Endodermal cell (in vitro differentiated cells): ENCODE data around the gene MAB21L2. TPM values are rescaled to one million over a fixed set of nuclear protein-coding genes. Genes with fewer than 3 reads are reported as not detected.
A peak's percentile ranks its signal among the peaks of the same experiment; 100 is the strongest.

ENCODE experiments used
- DNase-seq: peaks from one replicate; pipeline ENCODE4 v3.0.0-alpha.2; 2017
- H3K27ac ChIP-seq: 2 replicates; pipeline ENCODE4 v1.5.1; 2013; ENCODE audit warnings: mild to moderate bottlenecking, low read depth, low read length, moderate library complexity
- H3K27me3 ChIP-seq: 2 replicates; pipeline ENCODE4 v1.6.1; 2013; ENCODE audit warnings: mild to moderate bottlenecking, low read length, moderate library complexity; ENCODE audit not compliant: insufficient read depth, control insufficient read depth, poor library complexity, severe bottlenecking
- H3K36me3 ChIP-seq: 2 replicates; pipeline ENCODE4 v1.7.0; 2013; ENCODE audit warnings: mild to moderate bottlenecking, low read length, moderate library complexity; ENCODE audit not compliant: control insufficient read depth, insufficient read depth
- H3K4me1 ChIP-seq: one replicate; pipeline ENCODE4 v1.7.0; 2013; ENCODE audit warnings: low read length; ENCODE audit not compliant: control insufficient read depth, insufficient read depth
- H3K4me3 ChIP-seq: 2 replicates; pipeline ENCODE4 v1.5.1; 2013; ENCODE audit warnings: mild to moderate bottlenecking, low read length, moderate library complexity
- H3K9ac ChIP-seq: 2 replicates; pipeline ENCODE4 v1.6.1; 2013; ENCODE audit warnings: mild to moderate bottlenecking, low read length, moderate library complexity; ENCODE audit not compliant: poor library complexity, severe bottlenecking; ENCODE audit errors: extremely low read depth
- H3K9me3 ChIP-seq: 2 replicates; pipeline ENCODE4 v1.6.1; 2013; ENCODE audit warnings: mild to moderate bottlenecking, low read length, moderate library complexity; ENCODE audit not compliant: control insufficient read depth
- H3K27ac Mint-ChIP-seq: 2 replicates; pipeline ENCODE4 v1.8.0; 2020; ENCODE audit warnings: mixed read lengths
- H3K27me3 Mint-ChIP-seq: 2 replicates; pipeline ENCODE4 v1.8.0; 2021; ENCODE audit warnings: mild to moderate bottlenecking, mixed read lengths; ENCODE audit not compliant: insufficient read depth
- H3K36me3 Mint-ChIP-seq: 2 replicates; pipeline ENCODE4 v1.8.0; 2020; ENCODE audit warnings: low read depth, mixed read lengths
- H3K4me1 Mint-ChIP-seq: 2 replicates; pipeline ENCODE4 v1.8.0; 2020; ENCODE audit warnings: mixed read lengths
- H3K4me3 Mint-ChIP-seq: 2 replicates; pipeline ENCODE4 v1.8.0; 2020; ENCODE audit warnings: mild to moderate bottlenecking, moderate library complexity, mixed read lengths
- H3K9me3 Mint-ChIP-seq: 2 replicates; pipeline ENCODE4 v1.8.0; 2020; ENCODE audit warnings: mild to moderate bottlenecking, mixed read lengths
- WGBS, 2 experiments: methylation state at CpG; one replicate each; pipeline versions ENCODE4 v1.1.5 to v1.1.7; 2013; ENCODE audit warnings: missing lambda C conversion rate in 2 of 2, mixed read lengths in 1 of 2; ENCODE audit not compliant: insufficient coverage in 1 of 2, insufficient read length in 1 of 2; 5-methylcytosine and 5-hydroxymethylcytosine counted together
- total RNA-seq, 2 donors: library from RNA; stranded (reverse); fragmentation: NEBNext Ultra II Directional in 1 of 2; extraction: Animal tissue kit (Norgen Biotek cat#: 25700) in 1 of 2; gene quantifications; 2 replicates in 1 of 2; 3 replicates in 1 of 2; pipeline ENCODE4 v1.2.1, GENCODE V29; 2021
- TF ChIP-seq, protein P1 (sequence below): fragments of 200-600 bp; sonication (generic); conservative IDR thresholded peaks from 2 replicates; pipeline ENCODE4 v1.5.0; 2021; ENCODE audit warnings: antibody characterized with exemption, mild to moderate bottlenecking

MAB21L2 gene
- total RNA-seq, 2 donors from 2014 or later, result not detected

DNA sequence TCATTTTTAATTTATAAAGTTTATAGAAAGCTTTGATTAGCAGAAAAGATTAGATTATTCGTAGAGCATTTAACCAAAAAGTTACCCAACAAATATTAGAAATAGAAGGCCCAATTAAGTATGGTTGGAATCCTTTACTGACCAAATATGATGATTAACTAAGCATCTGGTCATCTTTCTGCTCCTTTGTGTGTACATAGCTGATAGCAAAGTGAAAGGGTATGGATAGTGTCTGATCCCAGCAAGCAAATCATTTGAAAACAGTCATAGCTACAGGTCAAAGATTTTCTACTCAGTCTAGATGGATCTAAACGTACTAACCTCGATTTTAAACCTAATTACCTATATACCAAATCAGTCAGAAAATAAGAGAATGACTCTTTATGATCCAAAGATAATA lies 7.3 kb upstream of the MAB21L2 start:
- Mint-ChIP-seq H3K36me3 (no peaks in the 10 kb centered on the region), H3K27me3 (peaks cover 16% of the 10 kb centered on the region), H3K4me1 (peaks cover 18% of the 10 kb centered on the region), H3K27ac (no peak overlapping the region), H3K9me3 (no peaks in the 10 kb centered on the region), H3K4me3 (no peak overlapping the region)
- Histone ChIP-seq H3K9ac (no peak overlapping the region), H3K4me3 (no peak overlapping the region), H3K27me3 (peaks cover 18% of the 10 kb centered on the region), H3K9me3 (no peaks in the 10 kb centered on the region), H3K27ac (no peak overlapping the region), H3K36me3 (no peaks in the 10 kb centered on the region), H3K4me1 (no peaks in the 10 kb centered on the region)
- DNase-seq, result no peak
- TF ChIP-seq, protein P1, sequence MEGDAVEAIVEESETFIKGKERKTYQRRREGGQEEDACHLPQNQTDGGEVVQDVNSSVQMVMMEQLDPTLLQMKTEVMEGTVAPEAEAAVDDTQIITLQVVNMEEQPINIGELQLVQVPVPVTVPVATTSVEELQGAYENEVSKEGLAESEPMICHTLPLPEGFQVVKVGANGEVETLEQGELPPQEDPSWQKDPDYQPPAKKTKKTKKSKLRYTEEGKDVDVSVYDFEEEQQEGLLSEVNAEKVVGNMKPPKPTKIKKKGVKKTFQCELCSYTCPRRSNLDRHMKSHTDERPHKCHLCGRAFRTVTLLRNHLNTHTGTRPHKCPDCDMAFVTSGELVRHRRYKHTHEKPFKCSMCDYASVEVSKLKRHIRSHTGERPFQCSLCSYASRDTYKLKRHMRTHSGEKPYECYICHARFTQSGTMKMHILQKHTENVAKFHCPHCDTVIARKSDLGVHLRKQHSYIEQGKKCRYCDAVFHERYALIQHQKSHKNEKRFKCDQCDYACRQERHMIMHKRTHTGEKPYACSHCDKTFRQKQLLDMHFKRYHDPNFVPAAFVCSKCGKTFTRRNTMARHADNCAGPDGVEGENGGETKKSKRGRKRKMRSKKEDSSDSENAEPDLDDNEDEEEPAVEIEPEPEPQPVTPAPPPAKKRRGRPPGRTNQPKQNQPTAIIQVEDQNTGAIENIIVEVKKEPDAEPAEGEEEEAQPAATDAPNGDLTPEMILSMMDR, result no peak
- WGBS, 2 experiments, result 96% methylated on average over 3 of the region's 3 CpGs; no CpG with 5 or more reads in 1 of the 2 experiments

GRCh38 chr4:150577796-150578195 lies 4.2 kb upstream of the MAB21L2 start:
- Histone ChIP-seq H3K4me1 (peaks cover 2% of the 10 kb centered on the region), H3K9ac (no peak overlapping the region), H3K4me3 (no peak overlapping the region), H3K36me3 (no peaks in the 10 kb centered on the region), H3K27me3 (peaks cover 44% of the 10 kb centered on the region), H3K27ac (no peak overlapping the region), H3K9me3 (no peaks in the 10 kb centered on the region)
- 85% methylated on average over 1 of the region's 1 CpG; no CpG with 5 or more reads in 1 of the 2 experiments for WGBS, 2 experiments
- no peak overlapping the region for H3K27ac Mint-ChIP-seq
- H3K27me3 Mint-ChIP-seq, result peaks cover 47% of the 10 kb centered on the region
- no peaks in the 10 kb centered on the region for H3K36me3 Mint-ChIP-seq
- H3K9me3 Mint-ChIP-seq, result no peaks in the 10 kb centered on the region
- TF ChIP-seq, protein P1, result no peak
- peaks cover 28% of the 10 kb centered on the region for H3K4me1 Mint-ChIP-seq
- no peak overlapping the region for H3K4me3 Mint-ChIP-seq
- DNase-seq, result no peak

GRCh38 chr4:150578745-150579501 lies 3.0 kb upstream of the MAB21L2 start:
- Mint-ChIP-seq H3K4me3 (peak overlapping the region; percentile 64), H3K27me3 (peaks cover 58% of the 10 kb centered on the region), H3K4me1 (peaks cover 30% of the 10 kb centered on the region), H3K27ac (no peak overlapping the region), H3K36me3 (no peaks in the 10 kb centered on the region), H3K9me3 (no peaks in the 10 kb centered on the region)
- H3K36me3 ChIP-seq, result no peaks in the 10 kb centered on the region
- no peak overlapping the region for H3K9ac ChIP-seq
- H3K27ac ChIP-seq, result no peak overlapping the region
- H3K27me3 ChIP-seq, result peaks cover 55% of the 10 kb centered on the region
- peaks cover 2% of the 10 kb centered on the region for H3K4me1 ChIP-seq
- TF ChIP-seq, protein P1, result no peak
- no peaks in the 10 kb centered on the region for H3K9me3 ChIP-seq
- WGBS, 2 experiments, result 17 to 20% methylated on average over 6 to 12 of the region's 12 CpGs
- peak overlapping the region; percentile 77 for H3K4me3 ChIP-seq
- peak; percentile 74 for DNase-seq
